HCT116 (cell line): ENCODE measurements around the gene CNPY1. TPM values are rescaled to one million over a fixed set of nuclear protein-coding genes. Genes with fewer than 3 reads are reported as not detected.

Source experiments
- ATAC-seq: fragments of 200-7000 bp; cut with Tn5 transposase; 2 replicates; pipeline ENCODE4 v1.9.1; 2020; ENCODE audit warnings: mild to moderate bottlenecking, moderate library complexity
- BruUV-seq: library from RNA; stranded (reverse); fragments of 400-500 nt; replicated peaks from 2 replicates; lab custom pipeline; 2021; lab: Mats Ljungman, UMichigan
- CTCF ChIA-PET: fragments of 300-600 bp; sonication (Branson Sonifier 250); formaldehyde crosslinking; loops from one replicate; lab custom pipeline; 2021; ENCODE audit warnings: antibody characterized with exemption; lab: Charles Lee
- POLR2A ChIA-PET: fragments of 300-600, 350-600 bp; sonication (Branson Sonifier 250); formaldehyde crosslinking; loops from one replicate; lab custom pipeline; 2021; ENCODE audit warnings: antibody characterized with exemption; lab: Charles Lee
- RAD21 ChIA-PET, 2 experiments: fragments of 300-600 bp; sonication (Branson Sonifier 250); formaldehyde crosslinking; loops; one replicate each; lab custom pipeline; 2023; ENCODE audit warnings: low total read pairs in 2 of 2; ENCODE audit not compliant: uncharacterized antibody in 2 of 2, unreplicated experiment in 2 of 2, low non-redundant PET in 1 of 2; lab: Charles Lee
- DNase-seq: peaks from one replicate; pipeline ENCODE4 v3.0.0-alpha.2; 2010; ENCODE audit warnings: low read depth, low spot score
- H2AFZ ChIP-seq: fragments of 200-600 bp; shearing (Covaris generic), sonication (generic); 2 replicates; pipeline ENCODE4 v1.6.1; 2017; ENCODE audit warnings: low read depth, mixed run types, mixed read lengths, antibody characterized with exemption, low read length; ENCODE audit not compliant: poor library complexity, severe bottlenecking
- H3K27ac ChIP-seq: 2 replicates; pipeline ENCODE4 v1.5.1; 2012; ENCODE audit warnings: low read depth, low read length
- H3K27me3 ChIP-seq: fragments of 200-600 bp; sonication (generic); 2 replicates; pipeline ENCODE4 v1.6.1; 2016; ENCODE audit warnings: mixed run types, low read length, mixed read lengths; ENCODE audit not compliant: insufficient read depth
- H3K36me3 ChIP-seq, 2 experiments: fragments of 200-500 bp in 1 of 2; fragments of 200-600 bp in 1 of 2; sonication (Bioruptor generic) in 1 of 2; sonication (generic) in 1 of 2; 2 replicates each; pipeline versions ENCODE4 v1.5.1 to v1.6.1; 2014 to 2016; ENCODE audit warnings: low read length in 2 of 2, inconsistent platforms in 1 of 2, mixed read lengths in 1 of 2, mixed run types in 1 of 2; ENCODE audit not compliant: insufficient read depth in 2 of 2, control insufficient read depth in 1 of 2
- H3K4me1 ChIP-seq, 2 experiments: fragments of 200-600 bp in 1 of 2; sonication (generic) in 1 of 2; 2 replicates each; pipeline versions ENCODE4 v1.5.1 to v1.6.1; 2012 to 2017; ENCODE audit warnings: low read length in 2 of 2, inconsistent platforms in 1 of 2, mild to moderate bottlenecking in 1 of 2, mixed read lengths in 1 of 2, mixed run types in 1 of 2, moderate library complexity in 1 of 2; ENCODE audit not compliant: insufficient read depth in 2 of 2, control insufficient read depth in 1 of 2
- H3K4me2 ChIP-seq: fragments of 200-600 bp; sonication (generic); 2 replicates; pipeline ENCODE4 v1.6.1; 2017; ENCODE audit warnings: mixed run types, low read length, mixed read lengths
- H3K4me3 ChIP-seq, 2 experiments: fragments of 200-600 bp in 1 of 2; sonication (generic) in 1 of 2; replicated peaks in 1 of 2; 2 replicates each; pipeline ENCODE4 v1.5.1; 2011 to 2016; ENCODE audit warnings: low read length in 2 of 2, control low read depth in 1 of 2, low read depth in 1 of 2, mild to moderate bottlenecking in 1 of 2, mixed read lengths in 1 of 2, mixed run types in 1 of 2
- H3K79me2 ChIP-seq: fragments of 200-600 bp; sonication (generic); 2 replicates; pipeline ENCODE4 v1.6.1; 2017; ENCODE audit warnings: mild to moderate bottlenecking, mixed run types, low read length, moderate library complexity, mixed read lengths; ENCODE audit not compliant: insufficient read depth
- H3K9ac ChIP-seq: fragments of 200-600 bp; sonication (generic); 2 replicates; pipeline ENCODE4 v1.6.1; 2016; ENCODE audit warnings: low read length, mixed read lengths
- H3K9me2 ChIP-seq: fragments of 200-600 bp; sonication (generic), shearing (Covaris generic); 2 replicates; pipeline ENCODE4 v1.6.1; 2017; ENCODE audit warnings: mixed run types, mild to moderate bottlenecking, moderate library complexity; ENCODE audit not compliant: insufficient read depth
- H3K9me3 ChIP-seq, 2 experiments: fragments of 200-500 bp in 1 of 2; fragments of 200-600 bp in 1 of 2; sonication (Bioruptor generic) in 1 of 2; sonication (generic) in 1 of 2; 2 replicates each; pipeline ENCODE4 v1.6.1; 2014 to 2017; ENCODE audit warnings: low read length in 2 of 2, mixed read lengths in 2 of 2, inconsistent platforms in 1 of 2, low read depth in 1 of 2, mild to moderate bottlenecking in 1 of 2, mixed run types in 1 of 2, moderate library complexity in 1 of 2; ENCODE audit not compliant: control insufficient read depth in 1 of 2, insufficient read depth in 1 of 2
- H4K20me1 ChIP-seq: fragments of 200-600 bp; sonication (generic), shearing (Covaris generic); 2 replicates; pipeline ENCODE4 v1.6.1; 2017; ENCODE audit warnings: mixed run types, mild to moderate bottlenecking, moderate library complexity; ENCODE audit not compliant: insufficient read depth
- CEBPB ChIP-seq: IDR thresholded peaks from 2 replicates; pipeline ENCODE4 v1.6.1; 2012; ENCODE audit warnings: low read depth
- ELF1 ChIP-seq: IDR thresholded peaks from 2 replicates; pipeline ENCODE4 v1.6.1; 2012; ENCODE audit warnings: low read depth, borderline replicate concordance
- EZH2 ChIP-seq: fragments of 200-600 bp; sonication (generic); IDR thresholded peaks from 2 replicates; pipeline ENCODE4 v1.6.1; 2017; ENCODE audit warnings: antibody characterized with exemption, mixed run types
- POLR2A ChIP-seq: IDR thresholded peaks from 2 replicates; pipeline ENCODE4 v1.7.0; 2011; ENCODE audit warnings: borderline replicate concordance; ENCODE audit not compliant: insufficient read depth, insufficient read length; ENCODE audit errors: extremely low read depth
- RAD21 ChIP-seq: IDR thresholded peaks from 2 replicates; pipeline ENCODE4 v1.6.1; 2012; ENCODE audit warnings: low read depth, mild to moderate bottlenecking
- TCF7L2 ChIP-seq: IDR thresholded peaks from 2 replicates; pipeline ENCODE4 v1.7.0; 2011; ENCODE audit warnings: borderline replicate concordance, inconsistent platforms; ENCODE audit not compliant: insufficient read depth, insufficient read length; ENCODE audit errors: extremely low read depth
- intact Hi-C: fragments of 100-400 bp; cut with micrococcal nuclease; formaldehyde crosslinking; loops from 2 replicates; pipeline ENCODE4 v1.10.0; 2022
- total RNA-seq: library from RNA; stranded (reverse); gene quantifications from one replicate; pipeline ENCODE4 v1.2.1, GENCODE V29; 2021; ENCODE audit not compliant: unreplicated experiment
- TF ChIP-seq, protein P1 (sequence below), 3 experiments: fragments of 200-600 bp in 1 of 3; sonication (generic) in 1 of 3; IDR thresholded peaks in 2 of 3; conservative IDR thresholded peaks in 1 of 3; 2 replicates each; pipeline ENCODE4 v1.5.1; 2012 to 2017; ENCODE audit warnings: low read depth in 2 of 3, low read length in 2 of 3, antibody characterized with exemption in 1 of 3, borderline replicate concordance in 1 of 3, control low read depth in 1 of 3, mild to moderate bottlenecking in 1 of 3, mixed read lengths in 1 of 3, mixed run types in 1 of 3, moderate library complexity in 1 of 3; ENCODE audit not compliant: insufficient read depth in 1 of 3

CNPY1 gene
- total RNA-seq, 1 experiment from 2014 or later = not detected

DNA sequence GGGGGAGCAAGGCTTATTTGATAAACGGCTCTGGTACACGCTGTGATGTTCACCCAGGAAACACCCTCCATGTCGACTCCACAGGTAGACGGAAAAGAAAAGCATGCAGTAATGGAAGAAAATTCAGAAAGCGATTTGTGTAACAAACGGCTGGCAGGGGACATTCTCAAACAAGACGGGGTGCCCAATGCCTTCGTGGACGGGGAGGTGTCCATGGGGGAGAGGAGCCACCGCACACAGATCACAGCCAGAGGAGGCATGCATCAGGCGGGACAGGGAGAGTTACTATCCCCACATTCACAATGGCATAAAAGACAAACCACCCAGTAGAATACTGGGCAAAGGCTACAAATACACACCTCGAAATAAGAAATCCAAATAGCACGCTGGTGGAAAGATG, 20.1 kb downstream of the CNPY1 start:
- BruUV-seq = no TSS peak
- CTCF ChIA-PET = no interaction called here
- Histone ChIP-seq H3K4me2 (no peak overlapping the region), H3K9ac (no peak overlapping the region), H3K27me3 (0 out of 2 replicates have a peak, but pooled peaks cover 8% of the 10 kb centered on the region), H3K4me1 (no peaks in the 10 kb centered on the region), H2AFZ (no peak overlapping the region), H4K20me1 (no peaks in the 10 kb centered on the region), H3K79me2 (no peaks in the 10 kb centered on the region), H3K27ac (no peak overlapping the region), H3K36me3 (no peaks in the 10 kb centered on the region), H3K9me2 (no peaks in the 10 kb centered on the region), H3K9me3 (no peaks in the 10 kb centered on the region), H3K4me3 (no peak overlapping the region)
- ATAC-seq = no peak
- no peak for DNase-seq
- TF ChIP-seq ELF1 (no peak), EZH2 (no peak), TCF7L2 (no peak), POLR2A (no peak)
- RAD21 ChIA-PET = no interaction called here
- POLR2A ChIA-PET = no interaction called here
- intact Hi-C loops = no loop called here

DNA sequence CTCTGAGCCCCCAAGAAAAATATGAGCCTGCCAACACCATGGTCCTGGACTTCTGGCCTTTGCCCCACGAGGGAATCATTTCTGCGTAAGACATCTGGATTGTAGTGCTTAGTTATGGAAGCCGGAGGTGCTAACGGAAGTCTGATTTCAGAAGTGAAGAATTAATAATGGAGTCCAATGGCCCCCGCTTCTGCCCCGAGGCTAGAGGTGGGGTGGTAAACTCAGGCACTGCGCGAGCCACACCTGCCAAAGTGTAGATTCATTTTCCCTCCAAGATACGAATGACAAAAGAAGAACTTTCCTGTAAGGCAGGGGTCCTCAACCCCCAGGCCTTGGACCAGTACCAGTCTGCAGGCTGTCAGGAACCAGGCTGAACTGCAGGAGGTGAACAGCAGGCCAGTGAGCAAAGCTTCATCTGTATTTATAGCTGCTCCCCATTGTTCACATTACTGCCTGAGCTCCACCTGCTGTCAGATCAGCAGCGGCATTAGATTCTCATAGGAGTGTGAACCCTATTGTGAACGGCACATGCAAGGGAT, 22.3 kb downstream of the CNPY1 start:
- BruUV-seq = no TSS peak
- ATAC-seq = peak; percentile 44

More for the DNA sequence above, 22.3 kb downstream of the CNPY1 start:
- Histone ChIP-seq H2AFZ (no peak overlapping the region), H3K4me1 (no peaks in the 10 kb centered on the region), H3K79me2 (no peaks in the 10 kb centered on the region), H3K4me3 (no peak overlapping the region), H3K9ac (no peak overlapping the region), H3K9me2 (no peaks in the 10 kb centered on the region), H3K9me3 (no peaks in the 10 kb centered on the region), H4K20me1 (no peaks in the 10 kb centered on the region), H3K27me3 (peaks cover 15% of the 10 kb centered on the region), H3K4me2 (no peak overlapping the region), H3K27ac (no peak overlapping the region), H3K36me3 (no peaks in the 10 kb centered on the region)
- RAD21 ChIA-PET = no interaction called here
- POLR2A ChIA-PET = no interaction called here
- no peak for DNase-seq
- CTCF ChIA-PET = no interaction called here
- TF ChIP-seq, protein P1, sequence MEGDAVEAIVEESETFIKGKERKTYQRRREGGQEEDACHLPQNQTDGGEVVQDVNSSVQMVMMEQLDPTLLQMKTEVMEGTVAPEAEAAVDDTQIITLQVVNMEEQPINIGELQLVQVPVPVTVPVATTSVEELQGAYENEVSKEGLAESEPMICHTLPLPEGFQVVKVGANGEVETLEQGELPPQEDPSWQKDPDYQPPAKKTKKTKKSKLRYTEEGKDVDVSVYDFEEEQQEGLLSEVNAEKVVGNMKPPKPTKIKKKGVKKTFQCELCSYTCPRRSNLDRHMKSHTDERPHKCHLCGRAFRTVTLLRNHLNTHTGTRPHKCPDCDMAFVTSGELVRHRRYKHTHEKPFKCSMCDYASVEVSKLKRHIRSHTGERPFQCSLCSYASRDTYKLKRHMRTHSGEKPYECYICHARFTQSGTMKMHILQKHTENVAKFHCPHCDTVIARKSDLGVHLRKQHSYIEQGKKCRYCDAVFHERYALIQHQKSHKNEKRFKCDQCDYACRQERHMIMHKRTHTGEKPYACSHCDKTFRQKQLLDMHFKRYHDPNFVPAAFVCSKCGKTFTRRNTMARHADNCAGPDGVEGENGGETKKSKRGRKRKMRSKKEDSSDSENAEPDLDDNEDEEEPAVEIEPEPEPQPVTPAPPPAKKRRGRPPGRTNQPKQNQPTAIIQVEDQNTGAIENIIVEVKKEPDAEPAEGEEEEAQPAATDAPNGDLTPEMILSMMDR (IDR thresholded peaks at IDR 0.05 in 2 of 3, conservative IDR thresholded peaks at IDR 0.05 in 1 of 3; ENCODE audit: borderline replicate concordance in 1 of 3, insufficient read depth in 1 of 3, low read depth in 2 of 3, low read length in 2 of 3) = peak in 1 of 3 experiments; percentile 16; a peak in 1 of 6 replicates
- TF ChIP-seq RAD21 = peak; percentile 23; the same call in 1 of the 2 replicates
- no peak for TF ChIP-seq CEBPB
- intact Hi-C loops = no loop called here
